ENCODE results near the gene ZNF512B.

Gene ZNF512B

DNA sequence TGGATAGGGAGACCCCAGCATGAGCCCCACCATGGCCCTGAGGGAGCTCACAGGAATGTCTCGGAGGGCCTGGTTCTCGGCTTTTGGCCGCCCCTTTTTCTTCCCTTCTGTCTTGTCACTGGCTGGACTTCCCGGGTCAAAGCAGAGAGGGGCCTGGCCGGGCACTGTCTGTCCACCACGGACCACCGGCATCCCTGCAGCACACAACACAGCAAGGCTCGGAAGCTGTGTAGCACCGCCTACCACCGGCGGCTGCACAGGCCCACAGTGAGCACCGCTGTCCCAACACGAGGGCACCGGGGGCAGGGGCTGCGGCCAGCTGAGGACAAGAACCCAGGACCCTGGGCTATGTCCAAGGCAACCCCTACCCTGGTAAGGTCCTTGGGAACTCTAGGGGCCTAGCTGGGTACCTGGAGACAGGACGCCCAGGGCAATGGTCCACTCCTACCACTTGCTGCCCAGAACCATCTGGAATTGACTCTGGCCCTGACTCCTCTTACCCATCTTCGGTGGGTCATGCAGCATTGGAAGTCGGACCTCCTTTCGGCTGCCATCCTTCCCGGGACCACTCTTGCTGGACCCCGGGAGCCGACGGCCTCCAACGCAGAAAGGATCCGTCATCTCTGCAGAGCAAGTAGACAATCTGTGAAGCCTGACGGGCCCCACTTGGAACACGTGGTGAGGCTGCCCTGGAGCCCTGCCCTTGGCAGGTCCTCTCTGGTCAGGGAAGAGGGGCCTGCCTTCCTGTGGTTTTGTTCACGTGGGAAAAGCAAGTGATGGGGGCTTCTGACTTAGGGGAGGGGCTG, 2.2 kb downstream of the ZNF512B start (continued):
- TF ChIP-seq, protein P1, sequence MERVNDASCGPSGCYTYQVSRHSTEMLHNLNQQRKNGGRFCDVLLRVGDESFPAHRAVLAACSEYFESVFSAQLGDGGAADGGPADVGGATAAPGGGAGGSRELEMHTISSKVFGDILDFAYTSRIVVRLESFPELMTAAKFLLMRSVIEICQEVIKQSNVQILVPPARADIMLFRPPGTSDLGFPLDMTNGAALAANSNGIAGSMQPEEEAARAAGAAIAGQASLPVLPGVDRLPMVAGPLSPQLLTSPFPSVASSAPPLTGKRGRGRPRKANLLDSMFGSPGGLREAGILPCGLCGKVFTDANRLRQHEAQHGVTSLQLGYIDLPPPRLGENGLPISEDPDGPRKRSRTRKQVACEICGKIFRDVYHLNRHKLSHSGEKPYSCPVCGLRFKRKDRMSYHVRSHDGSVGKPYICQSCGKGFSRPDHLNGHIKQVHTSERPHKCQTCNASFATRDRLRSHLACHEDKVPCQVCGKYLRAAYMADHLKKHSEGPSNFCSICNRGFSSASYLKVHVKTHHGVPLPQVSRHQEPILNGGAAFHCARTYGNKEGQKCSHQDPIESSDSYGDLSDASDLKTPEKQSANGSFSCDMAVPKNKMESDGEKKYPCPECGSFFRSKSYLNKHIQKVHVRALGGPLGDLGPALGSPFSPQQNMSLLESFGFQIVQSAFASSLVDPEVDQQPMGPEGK (CRISPR knock-in tag; IDR thresholded peaks at IDR 0.05; ENCODE audit: borderline replicate concordance): no peak

GRCh38 chr20:63966944-63967322, 2.8 kb downstream of the ZNF512B start:
- ATAC-seq: no peak
- no peak for TF ChIP-seq ISL1 (CRISPR knock-in tag; IDR thresholded peaks at IDR 0.05)
- TF ChIP-seq SNAI2 (CRISPR knock-in tag; IDR thresholded peaks at IDR 0.05): no peak
- no peak for TF ChIP-seq CSDC2 (CRISPR knock-in tag; IDR thresholded peaks at IDR 0.05)
- no peak for TF ChIP-seq ZNF565 (CRISPR knock-in tag; conservative IDR thresholded peaks at IDR 0.05; ENCODE audit: low read depth)
- no peak for TF ChIP-seq GLIS3 (CRISPR knock-in tag; IDR thresholded peaks at IDR 0.05)
- TF ChIP-seq ZFP30 (CRISPR knock-in tag; IDR thresholded peaks at IDR 0.05): no peak
- no peak for TF ChIP-seq PPARA (CRISPR knock-in tag; IDR thresholded peaks at IDR 0.05; ENCODE audit: borderline replicate concordance)
- TF ChIP-seq, protein P2, sequence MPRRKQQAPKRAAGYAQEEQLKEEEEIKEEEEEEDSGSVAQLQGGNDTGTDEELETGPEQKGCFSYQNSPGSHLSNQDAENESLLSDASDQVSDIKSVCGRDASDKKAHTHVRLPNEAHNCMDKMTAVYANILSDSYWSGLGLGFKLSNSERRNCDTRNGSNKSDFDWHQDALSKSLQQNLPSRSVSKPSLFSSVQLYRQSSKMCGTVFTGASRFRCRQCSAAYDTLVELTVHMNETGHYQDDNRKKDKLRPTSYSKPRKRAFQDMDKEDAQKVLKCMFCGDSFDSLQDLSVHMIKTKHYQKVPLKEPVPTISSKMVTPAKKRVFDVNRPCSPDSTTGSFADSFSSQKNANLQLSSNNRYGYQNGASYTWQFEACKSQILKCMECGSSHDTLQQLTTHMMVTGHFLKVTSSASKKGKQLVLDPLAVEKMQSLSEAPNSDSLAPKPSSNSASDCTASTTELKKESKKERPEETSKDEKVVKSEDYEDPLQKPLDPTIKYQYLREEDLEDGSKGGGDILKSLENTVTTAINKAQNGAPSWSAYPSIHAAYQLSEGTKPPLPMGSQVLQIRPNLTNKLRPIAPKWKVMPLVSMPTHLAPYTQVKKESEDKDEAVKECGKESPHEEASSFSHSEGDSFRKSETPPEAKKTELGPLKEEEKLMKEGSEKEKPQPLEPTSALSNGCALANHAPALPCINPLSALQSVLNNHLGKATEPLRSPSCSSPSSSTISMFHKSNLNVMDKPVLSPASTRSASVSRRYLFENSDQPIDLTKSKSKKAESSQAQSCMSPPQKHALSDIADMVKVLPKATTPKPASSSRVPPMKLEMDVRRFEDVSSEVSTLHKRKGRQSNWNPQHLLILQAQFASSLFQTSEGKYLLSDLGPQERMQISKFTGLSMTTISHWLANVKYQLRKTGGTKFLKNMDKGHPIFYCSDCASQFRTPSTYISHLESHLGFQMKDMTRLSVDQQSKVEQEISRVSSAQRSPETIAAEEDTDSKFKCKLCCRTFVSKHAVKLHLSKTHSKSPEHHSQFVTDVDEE (CRISPR knock-in tag; IDR thresholded peaks at IDR 0.05): no peak
- TF ChIP-seq ARNTL (CRISPR knock-in tag; IDR thresholded peaks at IDR 0.05; ENCODE audit: borderline replicate concordance, low read depth): no peak
- TF ChIP-seq, protein P3, sequence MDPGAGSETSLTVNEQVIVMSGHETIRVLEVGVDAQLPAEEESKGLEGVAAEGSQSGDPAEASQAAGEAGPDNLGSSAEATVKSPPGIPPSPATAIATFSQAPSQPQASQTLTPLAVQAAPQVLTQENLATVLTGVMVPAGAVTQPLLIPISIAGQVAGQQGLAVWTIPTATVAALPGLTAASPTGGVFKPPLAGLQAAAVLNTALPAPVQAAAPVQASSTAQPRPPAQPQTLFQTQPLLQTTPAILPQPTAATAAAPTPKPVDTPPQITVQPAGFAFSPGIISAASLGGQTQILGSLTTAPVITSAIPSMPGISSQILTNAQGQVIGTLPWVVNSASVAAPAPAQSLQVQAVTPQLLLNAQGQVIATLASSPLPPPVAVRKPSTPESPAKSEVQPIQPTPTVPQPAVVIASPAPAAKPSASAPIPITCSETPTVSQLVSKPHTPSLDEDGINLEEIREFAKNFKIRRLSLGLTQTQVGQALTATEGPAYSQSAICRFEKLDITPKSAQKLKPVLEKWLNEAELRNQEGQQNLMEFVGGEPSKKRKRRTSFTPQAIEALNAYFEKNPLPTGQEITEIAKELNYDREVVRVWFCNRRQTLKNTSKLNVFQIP (CRISPR knock-in tag; IDR thresholded peaks at IDR 0.05; ENCODE audit: borderline replicate concordance, low read depth): no peak
- no peak for TF ChIP-seq TOX (CRISPR knock-in tag; IDR thresholded peaks at IDR 0.05; ENCODE audit: borderline replicate concordance)
- TF ChIP-seq CREB5 (CRISPR knock-in tag; IDR thresholded peaks at IDR 0.05; ENCODE audit: low read depth): no peak
- TF ChIP-seq ZNF8 (CRISPR knock-in tag; IDR thresholded peaks at IDR 0.05): no peak
- TF ChIP-seq, protein P1 (CRISPR knock-in tag; IDR thresholded peaks at IDR 0.05; ENCODE audit: borderline replicate concordance): no peak
- no peak for TF ChIP-seq ESRRG (CRISPR knock-in tag; IDR thresholded peaks at IDR 0.05)
- TF ChIP-seq CSRNP3 (CRISPR knock-in tag; IDR thresholded peaks at IDR 0.05): no peak

DNA sequence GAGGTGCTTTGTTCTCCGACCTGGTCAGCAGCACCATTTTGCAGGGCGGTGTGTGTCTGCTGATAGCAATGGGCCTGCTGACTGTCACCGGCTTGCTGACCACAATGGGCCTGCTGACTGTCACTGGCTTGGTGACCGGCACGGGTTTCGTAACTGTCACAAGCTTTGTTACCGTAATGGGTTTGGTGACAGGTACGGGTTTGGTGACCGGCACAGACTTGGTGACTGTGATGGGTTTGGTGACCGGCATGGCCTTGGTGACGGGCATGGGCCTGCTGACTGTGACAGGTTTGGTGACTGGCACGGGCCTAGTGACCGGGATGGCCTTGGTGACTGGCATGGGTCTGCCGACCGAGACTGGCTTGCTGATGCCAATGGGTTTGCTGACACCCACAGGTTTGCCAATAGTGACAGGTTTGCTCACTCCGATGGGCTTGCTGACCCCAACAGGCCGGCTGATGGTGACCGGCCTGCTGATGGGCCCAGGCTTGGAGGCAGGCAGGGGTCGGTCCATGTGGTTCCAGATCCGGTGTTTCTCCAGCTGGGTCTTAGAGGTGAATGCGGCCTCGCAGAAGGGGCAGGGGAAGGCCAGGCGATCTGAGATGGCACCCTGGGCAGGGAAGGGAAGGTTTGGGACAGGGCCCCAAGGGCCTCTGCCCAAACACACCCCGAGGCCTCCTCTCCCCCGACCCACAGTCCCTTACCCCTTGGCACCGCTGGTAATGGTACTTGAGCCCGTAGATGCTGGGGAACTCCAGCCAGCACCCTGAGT, 3.4 kb downstream of the ZNF512B start:
- no peak for ATAC-seq
- TF ChIP-seq ZFP3 (CRISPR knock-in tag; IDR thresholded peaks at IDR 0.05) (no peak), RARB (CRISPR knock-in tag; IDR thresholded peaks at IDR 0.05) (no peak), SNAI2 (CRISPR knock-in tag; IDR thresholded peaks at IDR 0.05) (no peak), PPARA (CRISPR knock-in tag; IDR thresholded peaks at IDR 0.05; ENCODE audit: borderline replicate concordance) (no peak), ZNF565 (CRISPR knock-in tag; conservative IDR thresholded peaks at IDR 0.05; ENCODE audit: low read depth) (no peak), TOX (CRISPR knock-in tag; IDR thresholded peaks at IDR 0.05; ENCODE audit: borderline replicate concordance) (no peak), CSRNP3 (CRISPR knock-in tag; IDR thresholded peaks at IDR 0.05) (no peak), ZC3H10 (CRISPR knock-in tag; IDR thresholded peaks at IDR 0.05) (no peak), ZFP30 (CRISPR knock-in tag; IDR thresholded peaks at IDR 0.05) (no peak), ISL1 (CRISPR knock-in tag; IDR thresholded peaks at IDR 0.05) (no peak)
- TF ChIP-seq, protein P2 (CRISPR knock-in tag; IDR thresholded peaks at IDR 0.05): no peak

All from SK-N-SH treated with all-trans-retinoic acid at 6 μM for 48 hours (cell line).